A673 (cell line): ENCODE data around the gene ME3. TPM values are rescaled to one million over a fixed set of nuclear protein-coding genes. Genes with fewer than 3 reads are reported as not detected.
A peak's percentile ranks its signal among the peaks of the same experiment; 100 is the strongest.
"Not testable (repeated sequence)": the region's sequence is repeated elsewhere in the genome, so short reads cannot be mapped to it uniquely, and the experiment has no call there.

Experiments
- BruUV-seq: library from RNA; stranded (reverse); fragments of 400-500 nt; replicated peaks from 2 replicates; lab custom pipeline; 2021; lab: Mats Ljungman, UMichigan
- CTCF ChIA-PET: fragments of 300-600 bp; sonication (Branson Sonifier 250); formaldehyde crosslinking; loops from one replicate; lab custom pipeline; 2022; ENCODE audit warnings: antibody characterized with exemption; lab: Charles Lee
- POLR2A ChIA-PET: fragments of 300-600 bp; sonication (Branson Sonifier 250); formaldehyde crosslinking; loops from one replicate; lab custom pipeline; 2022; ENCODE audit warnings: antibody characterized with exemption; ENCODE audit not compliant: low non-redundant PET; lab: Charles Lee
- DNase-seq: peaks from one replicate; pipeline ENCODE4 v3.0.0-alpha.2; 2015; ENCODE audit warnings: low spot score
- H3K27ac ChIP-seq: fragments of 200-600 bp; sonication (generic); 2 replicates; pipeline ENCODE4 v1.5.1; 2016; ENCODE audit warnings: mixed run types, low read depth, mild to moderate bottlenecking, mixed read lengths, antibody characterized with exemption, low read length; ENCODE audit not compliant: poor library complexity, severe bottlenecking
- H3K27me3 ChIP-seq: fragments of 200-600 bp; sonication (generic); replicated peaks from 2 replicates; pipeline ENCODE4 v1.6.1; 2017; ENCODE audit warnings: mixed run types, low read depth, mild to moderate bottlenecking, mixed read lengths, antibody characterized with exemption, low read length; ENCODE audit not compliant: insufficient read depth, poor library complexity
- H3K36me3 ChIP-seq: fragments of 200-600 bp; sonication (generic); 2 replicates; pipeline ENCODE4 v1.6.1; 2016; ENCODE audit warnings: mixed run types, mild to moderate bottlenecking, mixed read lengths, antibody characterized with exemption, low read length; ENCODE audit not compliant: insufficient read depth, poor library complexity, severe bottlenecking
- H3K4me1 ChIP-seq: fragments of 200-600 bp; sonication (generic); 2 replicates; pipeline ENCODE4 v1.6.1; 2017; ENCODE audit warnings: mixed run types, mild to moderate bottlenecking, mixed read lengths, antibody characterized with exemption, low read length; ENCODE audit not compliant: insufficient read depth, poor library complexity, severe bottlenecking
- H3K4me3 ChIP-seq: fragments of 200-600 bp; sonication (generic); 2 replicates; pipeline ENCODE4 v1.5.1; 2016; ENCODE audit warnings: low read depth, mixed run types, mild to moderate bottlenecking, mixed read lengths, low read length; ENCODE audit not compliant: poor library complexity, severe bottlenecking
- H3K9me3 ChIP-seq: fragments of 200-600 bp; sonication (generic); 2 replicates; pipeline ENCODE4 v1.6.1; 2016; ENCODE audit warnings: mixed run types, low read depth, mild to moderate bottlenecking, mixed read lengths, antibody characterized with exemption, low read length; ENCODE audit not compliant: poor library complexity, severe bottlenecking
- CTCF ChIP-seq: fragments of 300-800, 200-600 bp; sonication (generic); conservative IDR thresholded peaks from 2 replicates; pipeline ENCODE4 v1.5.1; 2017; ENCODE audit warnings: low read depth, mild to moderate bottlenecking, antibody characterized with exemption, low read length, moderate library complexity, mixed read lengths
- EZH2 ChIP-seq: fragments of 200-600 bp; sonication (generic); IDR thresholded peaks from 2 replicates; pipeline ENCODE4 v1.6.1; 2017; ENCODE audit warnings: borderline replicate concordance, low read depth, mild to moderate bottlenecking, mixed read lengths, antibody characterized with exemption, low read length; ENCODE audit not compliant: poor library complexity, severe bottlenecking
- intact Hi-C: fragments of 100-400 bp; cut with micrococcal nuclease; formaldehyde crosslinking; loops from one replicate; pipeline ENCODE4 v1.10.0; 2022; ENCODE audit not compliant: unreplicated experiment
- total RNA-seq: library from RNA; stranded (reverse); gene quantifications from 2 replicates; pipeline ENCODE4 v1.2.3, GENCODE V29; 2021

ME3 gene
- total RNA-seq, 1 experiment from 2014 or later: 7.6 TPM

DNA sequence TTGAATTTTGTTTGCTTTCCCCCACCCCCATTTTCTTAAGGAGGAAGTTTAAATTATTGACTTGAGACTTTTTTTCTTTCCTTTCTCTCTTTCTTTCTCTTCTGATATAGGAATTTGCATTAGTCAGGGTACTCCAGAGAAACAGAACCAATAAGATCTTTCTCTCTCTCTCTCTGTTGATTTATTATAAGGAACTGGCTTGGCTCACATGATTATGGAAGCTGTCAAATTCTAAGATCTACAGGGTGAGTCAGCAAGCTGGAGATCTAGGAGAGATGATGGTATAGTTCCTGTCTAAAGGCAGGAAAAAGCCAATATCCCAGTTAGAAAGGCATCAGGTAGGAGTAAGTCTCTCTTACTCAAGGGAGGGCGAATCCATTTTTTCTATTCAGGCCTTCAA lies 233.7 kb downstream of the ME3 start:
- Histone ChIP-seq H3K4me1 (peaks cover 20% of the 10 kb centered on the region), H3K27me3 (no peaks in the 10 kb centered on the region), H3K36me3 (no peaks in the 10 kb centered on the region), H3K9me3 (no peaks in the 10 kb centered on the region), H3K4me3 (no peak overlapping the region), H3K27ac (peak overlapping the region; percentile 12)
- TF ChIP-seq EZH2: no peak
- TF ChIP-seq CTCF: no peak
- CTCF ChIA-PET: interaction anchor here (0.9 kb wide), 1 partner anchor 18 kb away, joined by 3 read pairs; no protein-coding TSS in a partner anchor
- intact Hi-C loops: no loop called here
- POLR2A ChIA-PET: interaction anchor here (0.5 kb wide), 1 partner anchor 35 kb away, joined by 3 read pairs; no protein-coding TSS in a partner anchor
- BruUV-seq: no TSS peak
- peak; percentile 75 for DNase-seq

GRCh38 chr11:86435711-86436110 lies 236.7 kb downstream of the ME3 start:
- CTCF ChIA-PET: no interaction called here
- H3K9me3 ChIP-seq: no peaks in the 10 kb centered on the region
- H3K4me3 ChIP-seq: no peak overlapping the region
- POLR2A ChIA-PET: no interaction called here
- BruUV-seq: no TSS peak
- H3K27ac ChIP-seq: no peak overlapping the region
- TF ChIP-seq CTCF: no peak
- peaks cover 20% of the 10 kb centered on the region for H3K4me1 ChIP-seq
- no peaks in the 10 kb centered on the region for H3K27me3 ChIP-seq
- intact Hi-C loops: no loop called here
- DNase-seq: no peak
- H3K36me3 ChIP-seq: no peaks in the 10 kb centered on the region

DNA sequence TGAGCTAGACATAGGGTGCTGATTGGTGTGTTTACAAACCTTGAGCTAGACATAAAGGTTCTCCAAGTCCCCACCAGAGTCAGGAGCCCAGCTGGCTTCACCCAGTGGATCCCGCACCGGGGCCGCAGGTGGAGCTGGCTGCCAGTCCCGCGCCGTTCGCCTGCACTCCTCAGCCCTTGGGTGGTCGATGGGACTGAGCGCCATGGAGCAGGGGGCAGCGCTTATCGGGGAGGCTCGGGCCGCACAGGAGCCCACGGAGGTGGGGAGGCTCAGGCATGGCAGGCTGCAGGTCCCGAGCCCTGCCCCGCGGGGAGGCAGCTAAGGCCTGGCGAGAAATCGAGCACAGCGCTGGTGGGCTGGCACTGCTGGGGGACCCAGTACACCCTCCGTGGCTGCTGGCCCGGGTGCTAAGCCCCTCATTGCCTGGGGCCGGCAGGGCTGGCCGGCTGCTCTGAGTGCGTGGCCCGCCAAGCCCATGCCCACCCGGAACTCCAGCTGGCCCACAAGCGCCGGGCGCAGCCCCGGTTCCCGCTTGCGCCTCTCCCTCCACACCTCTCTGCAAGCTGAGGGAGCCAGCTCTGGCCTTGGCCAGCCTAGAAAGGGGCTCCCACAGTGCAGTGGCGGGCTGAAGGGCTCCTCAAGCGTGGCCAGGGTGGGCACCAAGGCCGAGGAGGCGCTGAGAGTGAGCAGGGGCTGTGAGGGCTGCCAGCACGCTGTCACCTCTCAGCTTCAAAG lies 238.9 kb downstream of the ME3 start:
- H3K27ac ChIP-seq, H3K36me3 ChIP-seq, H3K4me3 ChIP-seq, H3K9me3 ChIP-seq, BruUV-seq, DNase-seq, intact Hi-C loops, POLR2A ChIA-PET, H3K27me3 ChIP-seq, CTCF ChIA-PET, H3K4me1 ChIP-seq: not testable (repeated sequence)

- H3K36me3 ChIP-seq: no peaks in the 10 kb centered on the region
- DNase-seq: no peak
- no peaks in the 10 kb centered on the region for H3K27me3 ChIP-seq
- H3K27ac ChIP-seq: no peak overlapping the region
- POLR2A ChIA-PET: no interaction called here
- peaks cover 4% of the 10 kb centered on the region for H3K9me3 ChIP-seq
- TF ChIP-seq EZH2 (no peak), CTCF (no peak)
- intact Hi-C loops: no loop called here
- no peak overlapping the region for H3K4me3 ChIP-seq
- no peaks in the 10 kb centered on the region for H3K4me1 ChIP-seq
- CTCF ChIA-PET: no interaction called here
- no TSS peak for BruUV-seq
Measured at GRCh38 chr11:86431258-86431657, 241.2 kb downstream of the ME3 start.
